Subcutaneous abdominal adipose tissue (tissue), 5 donors: Measurements from ENCODE around the gene PIGM.

Source experiments
- H3K27ac ChIP-seq: one replicate; pipeline ENCODE4 v1.7.0; 2013; ENCODE audit warnings: low read depth, mild to moderate bottlenecking, inconsistent platforms, low read length, moderate library complexity
- H3K27me3 ChIP-seq, 5 donors: one replicate each; pipeline ENCODE4 v1.7.0; 2013; ENCODE audit warnings: low read length in 5 of 5, inconsistent platforms in 1 of 5; ENCODE audit not compliant: control insufficient read depth in 5 of 5, insufficient read depth in 4 of 5
- H3K36me3 ChIP-seq, 5 donors: one replicate each; pipeline ENCODE4 v1.7.0; 2013; ENCODE audit warnings: low read length in 5 of 5; ENCODE audit not compliant: control insufficient read depth in 5 of 5, insufficient read depth in 5 of 5
- H3K4me1 ChIP-seq, 5 donors: one replicate each; pipeline ENCODE4 v1.7.0; 2013; ENCODE audit warnings: low read length in 5 of 5, mild to moderate bottlenecking in 3 of 5, moderate library complexity in 1 of 5; ENCODE audit not compliant: control insufficient read depth in 5 of 5, insufficient read depth in 5 of 5
- H3K4me3 ChIP-seq, 5 donors: one replicate each; pipeline ENCODE4 v1.7.0; 2013; ENCODE audit warnings: low read length in 5 of 5, low read depth in 1 of 5
- H3K9ac ChIP-seq, 5 donors: one replicate each; pipeline ENCODE4 v1.7.0; 2013; ENCODE audit warnings: low read length in 5 of 5, mild to moderate bottlenecking in 4 of 5, moderate library complexity in 3 of 5
- H3K9me3 ChIP-seq, 5 donors: one replicate each; pipeline ENCODE4 v1.7.0; 2013; ENCODE audit warnings: low read length in 5 of 5; ENCODE audit not compliant: control insufficient read depth in 5 of 5
- donor health status: healthy.
- donor health status: healthy.
- donor health status: healthy.
- donor health status: healthy.
- donor health status: healthy.

Gene PIGM

DNA sequence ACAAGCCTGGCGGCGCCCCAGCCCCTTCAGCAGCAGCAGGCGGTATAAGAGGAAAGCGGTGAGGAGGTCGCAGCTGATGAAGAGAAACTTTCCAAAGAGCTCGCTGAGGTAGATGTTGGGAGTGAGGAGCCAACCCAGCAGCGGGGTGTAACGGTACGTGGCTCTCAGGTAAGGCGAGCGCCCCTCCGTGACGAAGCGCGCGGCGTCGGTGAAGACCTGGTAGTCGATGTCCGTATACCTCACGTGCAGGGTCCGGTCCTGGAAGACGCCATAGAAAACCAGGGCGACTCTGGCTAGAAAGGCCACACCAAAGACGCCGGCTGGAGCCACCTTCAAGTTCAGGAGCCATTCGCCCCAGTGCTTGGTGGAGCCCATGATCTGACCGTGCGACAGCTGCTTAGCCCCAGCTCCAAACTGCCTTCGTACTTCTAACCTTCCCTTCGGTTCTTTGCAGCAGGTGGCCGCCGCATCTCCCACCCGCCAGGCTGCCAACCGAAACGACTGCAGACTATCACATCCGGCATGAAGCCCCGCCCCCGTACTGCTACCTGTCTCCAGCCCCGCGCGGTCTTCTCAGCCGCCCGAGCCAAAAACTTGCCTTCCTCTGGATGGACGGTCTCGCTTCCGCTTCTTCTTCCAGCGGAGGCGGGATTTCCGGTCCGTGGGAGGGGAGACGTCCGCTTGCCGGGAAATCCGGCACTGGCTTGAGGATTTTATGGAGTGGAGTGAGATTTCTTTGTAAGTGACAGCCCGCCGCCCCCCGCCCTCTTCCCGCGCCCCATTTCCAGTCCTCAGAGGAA lies at the start of gene PIGM:
PIGM (minus strand) TSS at position 626 of the 800 bp plus-strand sequence; CDS start at position 375, 251 bp downstream.
- no peaks in the 10 kb centered on the region for H3K27me3 ChIP-seq
- no peaks in the 10 kb centered on the region for H3K9me3 ChIP-seq
- H3K27ac ChIP-seq: peak within 1 kb of the TSS; percentile 66
- peaks cover 7 to 29% (median 25%) of the 10 kb centered on the region in 5 donors for H3K4me1 ChIP-seq
- peak within 1 kb of the TSS; percentile 95 to 98 (median 97) for H3K4me3 ChIP-seq
- peak within 1 kb of the TSS; percentile 69 to 89 (median 85) for H3K9ac ChIP-seq
- H3K36me3 ChIP-seq: no peaks in the 10 kb centered on the region

DNA sequence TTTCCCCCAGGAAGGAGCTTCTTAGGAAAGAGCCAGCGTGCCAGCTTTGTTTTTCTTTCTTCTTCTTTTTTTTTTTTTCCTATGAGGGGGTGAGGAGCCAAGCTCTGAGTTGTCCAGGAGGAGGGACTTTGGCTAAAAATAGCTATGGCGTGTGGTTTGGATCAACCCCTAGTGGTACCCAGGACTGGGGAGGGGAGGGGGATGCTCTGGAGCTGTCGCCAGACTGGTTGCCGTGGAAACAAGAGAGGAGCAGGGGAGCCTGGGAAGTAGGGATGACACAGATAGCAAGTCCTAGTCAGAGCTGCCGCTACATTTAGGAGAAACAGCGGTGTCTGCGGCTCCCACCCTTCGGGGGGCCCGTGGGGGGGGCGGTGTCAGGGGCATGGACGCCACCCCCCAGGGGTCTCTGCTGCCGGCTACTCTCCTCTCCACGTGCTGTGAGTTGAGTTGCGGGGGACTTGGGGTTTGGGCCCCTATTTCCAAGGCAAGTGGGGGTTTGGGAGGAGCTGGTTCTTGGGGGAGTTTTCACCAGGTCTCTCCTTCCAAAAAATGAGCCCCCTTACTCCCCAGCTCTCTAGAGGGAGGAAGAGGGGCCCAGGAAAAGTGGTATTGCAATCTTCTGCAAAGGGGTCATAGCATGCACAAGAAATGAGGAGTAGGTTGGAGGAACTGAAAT lies 49.6 kb upstream of the PIGM start, which contains the start of gene KCNJ9:
KCNJ9 (plus strand) TSS at position 278 of the 676 bp plus-strand sequence. CDS start 2,493 bp downstream, outside the sequence.
- no peak within 1 kb of the TSS for H3K4me3 ChIP-seq
- no peak within 1 kb of the TSS for H3K9ac ChIP-seq

GRCh38 chr1:160080381-160081100 lies 48.8 kb upstream of the PIGM start:
- H3K36me3 ChIP-seq: no peaks in the 10 kb centered on the region
- H3K9me3 ChIP-seq: no peaks in the 10 kb centered on the region
- H3K27me3 ChIP-seq: peaks cover 33 to 51% (median 46%) of the 10 kb centered on the region in 5 donors
- H3K4me3 ChIP-seq: no peak overlapping the region
- H3K4me1 ChIP-seq: peaks cover 0 to 11% (median 5%) of the 10 kb centered on the region in 5 donors
- no peak overlapping the region for H3K27ac ChIP-seq
- no peak overlapping the region for H3K9ac ChIP-seq

More for the DNA sequence above, 49.6 kb upstream of the PIGM start, which contains the start of gene KCNJ9:
- Histone ChIP-seq H3K27ac (no peak within 1 kb of the TSS), H3K4me1 (peaks cover 0 to 14% (median 5%) of the 10 kb centered on the region in 5 donors), H3K27me3 (peaks cover 33 to 51% (median 46%) of the 10 kb centered on the region in 5 donors), H3K36me3 (no peaks in the 10 kb centered on the region), H3K9me3 (no peaks in the 10 kb centered on the region)

DNA sequence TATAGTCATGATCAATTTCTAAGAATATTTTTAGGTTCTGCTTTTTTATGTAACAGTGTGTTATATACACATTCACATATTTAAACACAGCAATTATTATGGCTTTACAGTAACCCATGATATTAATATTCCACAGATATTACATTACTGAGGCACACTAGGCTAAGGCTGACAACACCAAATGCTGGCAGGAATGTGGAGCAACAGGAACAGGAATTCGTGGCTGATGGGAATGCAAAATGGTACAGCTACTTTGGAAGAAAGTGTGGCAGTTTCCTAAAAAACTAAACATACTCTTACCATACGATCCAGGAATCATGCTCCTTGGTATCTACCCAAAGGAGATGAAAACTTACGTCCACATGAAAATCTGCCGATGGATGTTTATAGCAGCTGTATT lies 47.7 kb upstream of the PIGM start:
- Histone ChIP-seq H3K27ac (no peak overlapping the region), H3K27me3 (peaks cover 33 to 51% (median 46%) of the 10 kb centered on the region in 5 donors), H3K4me3 (no peak overlapping the region), H3K9me3 (no peaks in the 10 kb centered on the region), H3K4me1 (peaks cover 0 to 11% (median 5%) of the 10 kb centered on the region in 5 donors), H3K9ac (no peak overlapping the region), H3K36me3 (no peaks in the 10 kb centered on the region)

- Histone ChIP-seq H3K27me3 (peaks cover 29 to 47% (median 39%) of the 10 kb centered on the region in 5 donors), H3K4me3 (no peak overlapping the region), H3K9me3 (no peaks in the 10 kb centered on the region), H3K4me1 (peaks cover 0 to 4% (median 0%) of the 10 kb centered on the region in 5 donors), H3K27ac (no peak overlapping the region), H3K9ac (no peak overlapping the region), H3K36me3 (no peaks in the 10 kb centered on the region)
These were observed 46.9 kb upstream of the PIGM start for GRCh38 chr1:160078512-160079195.

DNA sequence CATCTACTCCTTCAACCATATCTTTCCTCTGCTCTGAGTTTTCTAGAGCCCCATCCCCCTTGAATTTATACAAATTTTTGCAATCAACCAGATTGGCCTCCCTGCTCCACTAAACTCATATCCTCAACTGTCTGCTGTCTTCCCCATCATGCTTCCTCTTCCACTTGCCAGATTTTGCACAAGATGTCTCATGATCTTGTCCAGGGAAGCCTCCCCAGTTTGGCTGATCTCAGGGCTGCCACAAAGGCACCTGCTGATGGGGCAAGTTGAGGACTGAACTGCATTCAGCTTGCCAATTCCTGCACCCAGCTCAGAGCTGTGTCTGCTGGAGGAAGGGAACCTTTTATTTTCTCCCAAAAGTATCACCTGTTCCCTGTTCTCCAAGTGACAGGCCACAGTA lies 45.7 kb upstream of the PIGM start:
- Histone ChIP-seq H3K36me3 (no peaks in the 10 kb centered on the region), H3K9ac (no peak overlapping the region), H3K4me3 (no peak overlapping the region), H3K27me3 (peaks cover 21 to 37% (median 28%) of the 10 kb centered on the region in 5 donors), H3K27ac (no peak overlapping the region), H3K9me3 (no peaks in the 10 kb centered on the region), H3K4me1 (peaks cover 0 to 2% (median 0%) of the 10 kb centered on the region in 5 donors)

- Histone ChIP-seq H3K4me1 (peaks cover 0 to 2% (median 0%) of the 10 kb centered on the region in 5 donors), H3K4me3 (no peak overlapping the region), H3K9me3 (no peaks in the 10 kb centered on the region), H3K27me3 (peaks cover 9 to 28% (median 17%) of the 10 kb centered on the region in 5 donors), H3K27ac (no peak overlapping the region), H3K9ac (no peak overlapping the region), H3K36me3 (no peaks in the 10 kb centered on the region)
These were observed 44.5 kb upstream of the PIGM start for GRCh38 chr1:160076295-160076694.

DNA sequence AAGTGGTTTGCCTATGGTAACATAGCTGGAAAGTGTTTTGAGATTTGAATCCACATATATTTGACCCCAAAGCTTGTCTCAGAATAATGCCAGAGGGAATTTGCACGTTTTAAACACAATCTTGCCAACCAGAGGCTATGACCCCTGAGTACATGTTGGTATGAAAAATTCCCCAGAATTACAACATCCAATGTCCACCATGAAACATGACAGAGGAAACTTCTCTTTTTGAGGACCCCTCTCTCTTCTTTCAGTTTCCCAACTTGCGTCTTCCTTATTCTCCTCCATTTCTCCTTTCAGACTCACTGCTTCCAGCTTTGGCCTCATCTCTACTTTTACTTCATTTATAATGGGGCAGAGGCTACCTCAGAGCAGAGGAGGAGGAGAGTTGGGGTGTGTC lies 44.0 kb upstream of the PIGM start:
- Histone ChIP-seq H3K4me1 (peaks cover under 1 to 4% (median 1%) of the 10 kb centered on the region in 5 donors), H3K9ac (no peak overlapping the region), H3K4me3 (no peak overlapping the region), H3K27me3 (peaks cover 5 to 23% (median 13%) of the 10 kb centered on the region in 5 donors), H3K9me3 (no peaks in the 10 kb centered on the region), H3K27ac (no peak overlapping the region), H3K36me3 (no peaks in the 10 kb centered on the region)

GRCh38 chr1:160074865-160075264 lies 43.1 kb upstream of the PIGM start:
- Histone ChIP-seq H3K36me3 (no peaks in the 10 kb centered on the region), H3K9me3 (no peaks in the 10 kb centered on the region), H3K4me1 (peaks cover 3 to 10% (median 8%) of the 10 kb centered on the region in 5 donors), H3K27me3 (peaks cover 0 to 19% (median 9%) of the 10 kb centered on the region in 5 donors), H3K9ac (no peak overlapping the region), H3K27ac (no peak overlapping the region), H3K4me3 (no peak overlapping the region)
